Lung (tissue), 12 donors: ENCODE measurements around the gene FAM124B. TPM values are rescaled to one million over a fixed set of nuclear protein-coding genes. Genes with fewer than 3 reads are reported as not detected.

Experiments
- ATAC-seq: fragments of 200-7000 bp; cut with Tn5 transposase; one replicate; pipeline ENCODE4 v1.9.1; 2020; ENCODE audit warnings: moderate number of reproducible peaks; ENCODE audit not compliant: insufficient read depth, low FRiP score
- DNase-seq, 3 donors: peaks; one replicate each; pipeline ENCODE4 v3.0.0-alpha.2; 2013 to 2017
- H3K27ac ChIP-seq, 2 donors: one replicate each; pipeline ENCODE4 v1.5.1; 2013; ENCODE audit warnings: mild to moderate bottlenecking in 2 of 2, moderate library complexity in 2 of 2, control low read depth in 1 of 2, inconsistent platforms in 1 of 2, low read depth in 1 of 2, low read length in 1 of 2
- H3K27me3 ChIP-seq, 3 donors: one replicate each; pipeline ENCODE4 v1.5.1; 2013; ENCODE audit warnings: low read length in 2 of 3; ENCODE audit not compliant: control insufficient read depth in 3 of 3, insufficient read depth in 3 of 3
- H3K36me3 ChIP-seq, 4 donors: one replicate each; pipeline ENCODE4 v1.5.1; 2013; ENCODE audit warnings: low read length in 4 of 4, mild to moderate bottlenecking in 1 of 4, moderate library complexity in 1 of 4; ENCODE audit not compliant: control insufficient read depth in 4 of 4, insufficient read depth in 4 of 4
- H3K4me1 ChIP-seq, 5 donors: one replicate each; pipeline ENCODE4 v1.5.1; 2013; ENCODE audit warnings: low read length in 5 of 5, mild to moderate bottlenecking in 2 of 5, moderate library complexity in 1 of 5; ENCODE audit not compliant: control insufficient read depth in 5 of 5, insufficient read depth in 5 of 5
- H3K4me3 ChIP-seq: one replicate; pipeline ENCODE4 v1.5.1; 2013; ENCODE audit warnings: mild to moderate bottlenecking, control low read depth, moderate library complexity
- H3K9ac ChIP-seq, 2 donors: one replicate each; pipeline ENCODE4 v1.5.1; 2013; ENCODE audit warnings: low read length in 2 of 2, control low read depth in 1 of 2; ENCODE audit not compliant: insufficient read depth in 1 of 2
- H3K9me3 ChIP-seq, 4 donors: one replicate each; pipeline ENCODE4 v1.5.1; 2013; ENCODE audit warnings: low read length in 3 of 4, mild to moderate bottlenecking in 1 of 4, moderate library complexity in 1 of 4; ENCODE audit not compliant: control insufficient read depth in 4 of 4, insufficient read depth in 3 of 4
- WGBS, 2 donors: extraction: QIAGEN DNeasy Blood & Tissue Kit; methylation state at CpG; one replicate each; pipeline ENCODE4 v1.1.7; 2013; 5-methylcytosine and 5-hydroxymethylcytosine counted together
- polyA plus RNA-seq, 2 donors: library from polyadenylated mRNA; stranded (reverse); fragments of 200-250 nt; gene quantifications; one replicate each; pipeline ENCODE4 v1.2.1, GENCODE V29; 2013
- total RNA-seq, 2 donors: library from RNA; depleted of rRNA in 1 of 2; stranded (reverse); fragments of >200 nt in 1 of 2; gene quantifications; one replicate each; pipeline ENCODE4 v1.2.1, GENCODE V29; 2014 to 2021
- TF ChIP-seq, protein P1 (sequence below): IDR thresholded peaks from 2 replicates; pipeline ENCODE4 v1.5.1; 2012; ENCODE audit warnings: mild to moderate bottlenecking; ENCODE audit errors: control extremely low read depth, extremely low read depth
- donor health status: control.
- donor health status: control.
- donor health status: Bipolar disorder and iron deficiency.
- donor health status: healthy.
- donor health status: DM: yes; HTN: yes; CAD: no.

The FAM124B gene
- total and polyA plus RNA-seq, 4 donors = 0.71 to 21.4 (median 1.7) TPM

DNA sequence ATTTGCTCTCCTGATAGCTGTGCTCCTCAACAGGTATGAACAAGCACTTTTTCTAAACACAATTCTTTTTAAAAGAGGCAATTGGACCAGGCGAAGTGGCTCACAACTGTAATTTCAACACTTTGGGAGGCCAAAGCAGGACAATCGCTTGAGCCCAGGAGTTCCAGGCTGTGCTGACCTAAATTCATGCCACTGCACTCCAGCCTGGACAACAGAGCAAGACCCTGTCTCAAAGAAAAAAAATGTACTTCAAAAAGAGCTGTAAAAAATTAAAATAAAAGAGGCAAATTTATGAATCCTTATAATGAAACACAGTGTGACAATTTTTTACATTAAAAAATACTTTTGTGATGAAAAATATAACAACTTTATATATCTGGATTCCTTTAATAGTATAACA, 1.8 kb upstream of the FAM124B start:
- Histone ChIP-seq H3K9ac (no peak overlapping the region), H3K27me3 (no peaks in the 10 kb centered on the region), H3K4me3 (no peak overlapping the region), H3K36me3 (no peaks in the 10 kb centered on the region), H3K4me1 (peaks cover 0 to 8% (median 0%) of the 10 kb centered on the region in 5 donors), H3K27ac (no peak overlapping the region), H3K9me3 (peaks cover 0 to 8% (median 0%) of the 10 kb centered on the region in 4 donors)
- WGBS, 2 donors = 96 to 97% methylated on average over 2 of the region's 2 CpGs
- ATAC-seq (no peak), DNase-seq (no peak)
- TF ChIP-seq, protein P1, sequence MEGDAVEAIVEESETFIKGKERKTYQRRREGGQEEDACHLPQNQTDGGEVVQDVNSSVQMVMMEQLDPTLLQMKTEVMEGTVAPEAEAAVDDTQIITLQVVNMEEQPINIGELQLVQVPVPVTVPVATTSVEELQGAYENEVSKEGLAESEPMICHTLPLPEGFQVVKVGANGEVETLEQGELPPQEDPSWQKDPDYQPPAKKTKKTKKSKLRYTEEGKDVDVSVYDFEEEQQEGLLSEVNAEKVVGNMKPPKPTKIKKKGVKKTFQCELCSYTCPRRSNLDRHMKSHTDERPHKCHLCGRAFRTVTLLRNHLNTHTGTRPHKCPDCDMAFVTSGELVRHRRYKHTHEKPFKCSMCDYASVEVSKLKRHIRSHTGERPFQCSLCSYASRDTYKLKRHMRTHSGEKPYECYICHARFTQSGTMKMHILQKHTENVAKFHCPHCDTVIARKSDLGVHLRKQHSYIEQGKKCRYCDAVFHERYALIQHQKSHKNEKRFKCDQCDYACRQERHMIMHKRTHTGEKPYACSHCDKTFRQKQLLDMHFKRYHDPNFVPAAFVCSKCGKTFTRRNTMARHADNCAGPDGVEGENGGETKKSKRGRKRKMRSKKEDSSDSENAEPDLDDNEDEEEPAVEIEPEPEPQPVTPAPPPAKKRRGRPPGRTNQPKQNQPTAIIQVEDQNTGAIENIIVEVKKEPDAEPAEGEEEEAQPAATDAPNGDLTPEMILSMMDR = no peak

DNA sequence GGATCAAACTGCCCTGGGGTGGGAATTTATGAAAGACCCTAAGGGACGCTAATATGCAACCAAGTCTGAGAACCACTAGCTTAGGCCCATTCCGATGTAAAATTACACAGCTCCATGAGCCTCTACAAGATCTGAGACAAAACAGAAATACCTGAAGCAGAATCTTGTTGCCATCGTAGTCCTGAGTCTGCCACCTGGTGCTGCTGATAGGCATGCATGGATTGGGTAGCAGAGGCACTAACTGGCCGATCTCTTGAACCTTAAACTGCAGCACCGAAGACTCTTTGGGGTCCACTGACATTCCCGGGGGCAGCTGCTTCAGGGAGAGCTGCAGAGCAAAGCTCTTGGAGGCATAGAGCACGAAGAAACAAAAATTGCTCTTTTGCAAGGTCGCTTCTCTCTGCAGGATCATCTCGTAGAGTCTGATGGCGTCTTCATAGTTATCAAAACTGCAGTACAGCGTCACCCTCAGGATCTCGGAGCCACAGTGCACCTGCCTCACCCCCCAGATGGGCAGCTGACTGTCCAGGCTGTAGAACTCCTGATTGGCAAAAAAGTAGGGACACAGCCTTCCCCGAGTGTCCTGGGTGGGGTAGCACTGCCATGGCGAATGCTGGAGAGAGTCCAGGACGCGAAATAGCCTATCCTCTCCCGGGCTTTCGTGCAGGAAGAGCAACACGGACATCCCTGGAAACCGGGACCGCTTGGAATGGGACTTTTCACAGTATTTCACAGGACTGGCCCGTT, 848 bp downstream of the FAM124B start:
- ATAC-seq (peak; percentile 9), DNase-seq (no peak)
- 13 to 48% methylated on average over 22 of the region's 22 CpGs for WGBS, 2 donors
- Histone ChIP-seq H3K27me3 (no peaks in the 10 kb centered on the region), H3K36me3 (no peaks in the 10 kb centered on the region), H3K9ac (peak overlapping the region in 1 of 2 donors; percentile 33), H3K27ac (peak overlapping the region; percentile 6 to 67), H3K4me3 (peak overlapping the region; percentile 21), H3K9me3 (peaks cover 0 to 8% (median 0%) of the 10 kb centered on the region in 4 donors), H3K4me1 (peaks cover 0 to 6% (median 0%) of the 10 kb centered on the region in 5 donors)
- TF ChIP-seq, protein P1 = no peak

DNA sequence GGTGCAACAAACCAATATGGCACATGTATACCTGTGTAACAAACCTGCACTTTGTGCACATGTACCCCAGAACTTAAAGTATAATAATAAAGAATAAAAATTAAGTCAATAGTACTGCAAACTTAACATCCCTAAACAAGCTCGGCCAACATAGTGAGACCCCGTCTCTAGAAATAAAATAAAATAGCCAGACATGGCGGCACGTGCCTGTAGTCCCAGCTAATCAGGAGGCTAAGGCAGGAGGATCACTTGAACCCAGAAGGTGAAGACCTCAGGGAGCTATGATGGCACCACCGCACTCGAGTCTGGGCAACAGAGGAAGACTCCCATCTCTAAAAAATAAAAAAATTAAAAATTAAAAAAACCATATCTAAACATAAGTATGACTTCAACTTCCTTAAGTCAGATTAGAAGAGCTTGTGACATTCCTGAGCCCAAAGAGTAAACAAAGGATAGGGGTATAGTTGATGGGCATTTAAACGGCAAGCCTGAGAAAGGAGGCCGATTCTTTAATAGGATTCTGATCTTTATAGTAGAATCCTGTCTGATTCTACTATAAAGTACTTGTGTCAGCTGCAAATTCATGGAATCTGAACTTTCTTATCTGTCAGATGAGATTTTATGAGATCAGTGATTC, 1.6 kb downstream of the FAM124B start:
- Histone ChIP-seq H3K27ac (no peak overlapping the region), H3K36me3 (no peaks in the 10 kb centered on the region), H3K27me3 (no peaks in the 10 kb centered on the region), H3K4me3 (peak overlapping the region; percentile 21), H3K4me1 (peaks cover 0 to 4% (median 0%) of the 10 kb centered on the region in 5 donors), H3K9me3 (peaks cover 0 to 3% (median 0%) of the 10 kb centered on the region in 4 donors), H3K9ac (no peak overlapping the region)
- DNase-seq (no peak), ATAC-seq (no peak)
- WGBS, 2 donors = 46 to 58% methylated on average over 8 of the region's 8 CpGs
- TF ChIP-seq, protein P1 = no peak
